GDM1 (cell line): ENCODE results near the gene SHISA5.
"Not testable (repeated sequence)": the region's sequence is repeated elsewhere in the genome, so short reads cannot be mapped to it uniquely, and the experiment has no call there.

Experiments used
- DNase-seq: peaks from one replicate; lab custom pipeline; 2025; lab: John Stamatoyannopoulos, UW

SHISA5 gene

GRCh38 chr3:48519277-48519643, 15.3 kb upstream of the SHISA5 start:
- DNase-seq: no peak

- no peak for DNase-seq
Measured at GRCh38 chr3:48518638-48519276, 14.8 kb upstream of the SHISA5 start.

DNA sequence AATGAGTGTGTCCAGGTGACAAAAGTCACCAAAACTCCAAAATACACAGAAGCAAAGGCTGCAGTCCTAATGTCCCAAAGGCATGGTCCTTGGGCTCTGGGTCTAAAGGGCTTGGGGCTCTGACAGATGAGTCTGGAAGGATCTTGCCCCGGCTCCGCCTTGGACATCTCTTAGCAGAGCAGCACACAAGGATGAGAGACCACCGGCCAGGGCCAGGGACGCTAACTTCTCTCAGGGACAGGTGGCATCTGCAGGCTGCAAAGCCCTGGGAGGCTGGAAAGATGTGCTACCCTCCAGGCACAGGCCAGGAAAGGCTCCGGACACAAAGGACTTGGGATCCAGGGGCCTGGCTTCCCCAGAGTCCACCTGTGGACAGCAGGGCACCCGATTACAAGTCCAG, 14.1 kb upstream of the SHISA5 start:
- DNase-seq: no peak

DNA sequence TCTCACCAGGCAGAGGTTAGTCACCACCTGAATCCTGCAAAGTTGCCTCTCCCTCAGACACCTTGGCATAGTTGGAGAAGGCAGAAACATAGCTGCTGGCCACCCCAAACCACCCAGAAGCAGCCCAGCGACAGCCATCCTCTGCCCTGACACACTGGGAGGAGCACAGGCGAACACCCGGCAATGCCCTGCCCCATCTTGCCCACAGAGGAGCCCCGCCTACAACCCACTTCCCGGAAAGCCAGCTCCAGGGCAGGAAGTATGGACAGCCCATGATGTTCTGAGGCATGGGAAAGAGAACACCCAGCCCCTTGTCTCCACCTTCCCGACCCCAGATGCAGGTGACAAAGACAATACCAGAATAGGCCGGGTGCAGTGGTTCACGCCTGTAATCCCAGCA, 12.6 kb upstream of the SHISA5 start:
- no peak for DNase-seq

GRCh38 chr3:48514431-48515227, 10.7 kb upstream of the SHISA5 start:
- no peak for DNase-seq

DNA sequence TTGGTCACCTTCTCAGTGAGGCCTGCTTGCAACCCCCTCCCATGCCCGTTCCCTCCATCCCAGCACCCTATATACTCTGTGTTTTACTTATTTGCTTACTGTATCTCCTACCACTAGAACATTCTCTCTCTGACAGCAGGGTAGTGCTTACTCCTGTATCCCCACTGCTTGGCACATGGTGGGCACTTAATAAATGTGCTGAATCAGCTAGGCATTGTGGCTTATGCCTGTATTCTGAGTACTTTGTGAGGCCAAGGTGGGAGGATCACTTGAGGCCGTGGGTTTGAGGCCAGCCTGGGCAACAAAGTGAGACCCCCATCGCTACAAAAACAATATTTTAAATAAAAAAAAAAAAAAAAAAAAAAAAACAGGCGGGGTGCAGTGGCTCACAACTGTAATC, 7.6 kb upstream of the SHISA5 start:
- DNase-seq: no peak

GRCh38 chr3:48507256-48508061, 3.5 kb upstream of the SHISA5 start:
- peak; percentile 58 for DNase-seq

- DNase-seq: no peak
Measured at GRCh38 chr3:48505968-48506504, 2.1 kb upstream of the SHISA5 start.

- no peak for DNase-seq
Measured at GRCh38 chr3:48505146-48505545, 1.2 kb upstream of the SHISA5 start.

- no peak for DNase-seq
Measured at GRCh38 chr3:48503401-48504050, 448 bp downstream of the SHISA5 start.

- DNase-seq: no peak
Measured at GRCh38 chr3:48502728-48503168, 1.2 kb downstream of the SHISA5 start.

- DNase-seq: no peak
Measured at GRCh38 chr3:48502121-48502520, 1.9 kb downstream of the SHISA5 start.

DNA sequence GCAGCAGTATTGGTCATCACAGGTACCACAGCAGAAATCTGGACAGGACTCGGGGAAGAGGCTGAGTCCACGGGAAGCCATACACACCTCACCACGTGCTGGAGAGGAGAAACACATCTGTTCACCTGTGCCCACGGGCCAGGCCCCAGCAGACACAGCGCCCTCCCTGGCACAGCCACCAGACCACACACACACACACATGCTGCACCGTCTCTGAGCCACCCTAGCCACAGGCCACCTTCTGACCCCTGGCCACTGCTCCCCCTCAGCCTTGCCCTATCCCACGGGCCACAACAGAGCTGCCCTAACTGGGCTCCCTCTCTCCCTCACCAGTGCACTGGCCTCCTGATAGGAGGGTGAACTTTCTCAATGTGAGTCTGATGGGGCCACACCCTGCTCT, 2.8 kb downstream of the SHISA5 start:
- no peak for DNase-seq

DNA sequence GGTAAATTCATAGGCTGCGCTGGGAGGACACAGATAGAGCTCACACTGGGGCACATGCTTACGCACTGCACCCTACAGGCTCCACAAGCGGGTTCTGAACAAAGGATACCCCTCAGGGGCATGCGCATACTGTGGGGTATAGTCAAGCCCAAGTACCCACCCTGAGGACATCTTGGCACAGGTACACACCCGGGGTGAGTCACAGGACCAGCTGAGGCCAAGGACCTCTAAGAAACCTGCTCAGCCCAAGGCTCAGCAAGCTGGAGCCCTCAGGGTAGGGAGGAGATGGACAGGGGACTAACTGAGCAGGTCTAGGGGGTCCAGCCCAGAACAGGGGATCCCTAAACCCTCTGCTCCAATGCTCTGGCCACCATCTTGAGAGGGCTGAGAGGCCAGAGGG, 3.3 kb downstream of the SHISA5 start:
- DNase-seq: no peak

DNA sequence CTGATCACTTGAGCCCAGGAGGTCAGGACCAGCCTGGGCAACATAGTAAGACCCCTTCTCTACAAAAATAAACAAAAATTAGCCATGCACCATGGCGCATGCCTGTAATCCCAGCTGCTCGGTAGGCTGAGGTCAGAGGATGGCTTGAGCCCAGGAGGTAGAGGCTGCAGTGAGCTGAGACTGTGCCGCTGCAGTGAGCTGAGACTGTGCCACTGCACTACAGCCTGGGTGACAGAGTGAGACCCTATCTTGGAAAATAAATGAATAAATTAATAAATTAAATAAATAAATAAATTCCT, 10.8 kb downstream of the SHISA5 start:
- no peak for DNase-seq

DNA sequence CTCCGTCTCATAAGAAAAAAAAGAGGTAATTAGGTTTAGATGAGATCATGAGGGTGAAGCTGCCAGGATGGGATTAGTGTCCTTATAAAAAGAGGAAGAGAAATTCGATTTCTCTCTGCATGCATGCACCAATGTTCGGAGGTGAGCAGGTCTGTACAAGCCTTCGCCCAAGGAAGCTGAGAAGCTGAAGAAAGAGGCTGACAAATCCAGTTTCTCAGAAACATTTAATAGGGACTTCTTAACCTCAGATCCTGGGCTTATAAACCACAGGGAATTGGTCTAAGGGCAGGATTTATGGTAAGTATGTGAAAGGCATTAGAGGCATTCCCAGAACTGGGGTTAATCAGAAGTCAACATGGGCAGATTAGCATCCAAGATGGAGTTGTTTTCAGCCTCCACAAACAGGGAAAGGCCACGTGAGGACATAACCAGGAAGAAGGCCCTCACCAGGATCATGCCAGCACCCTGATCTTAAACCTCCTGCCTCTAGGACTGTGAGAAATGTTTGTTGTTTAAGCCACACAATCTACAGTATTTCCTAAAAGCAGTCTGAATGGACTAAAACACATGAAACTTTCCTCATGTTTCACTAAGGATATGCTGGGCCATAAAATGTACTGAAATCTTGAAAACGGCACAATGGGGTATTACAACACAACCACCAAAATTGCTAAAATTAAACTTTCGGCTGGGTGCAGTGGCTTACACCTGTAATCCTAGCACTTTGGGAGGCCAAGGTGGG, 11.3 kb downstream of the SHISA5 start:
- no peak for DNase-seq

- no peak for DNase-seq
Measured at GRCh38 chr3:48486952-48487351, 17.0 kb downstream of the SHISA5 start.

- not testable (repeated sequence) for DNase-seq
Measured at GRCh38 chr3:48482822-48483221, 21.2 kb downstream of the SHISA5 start.

- DNase-seq: not testable (repeated sequence)
Measured at GRCh38 chr3:48480891-48481290, 23.1 kb downstream of the SHISA5 start.

DNA sequence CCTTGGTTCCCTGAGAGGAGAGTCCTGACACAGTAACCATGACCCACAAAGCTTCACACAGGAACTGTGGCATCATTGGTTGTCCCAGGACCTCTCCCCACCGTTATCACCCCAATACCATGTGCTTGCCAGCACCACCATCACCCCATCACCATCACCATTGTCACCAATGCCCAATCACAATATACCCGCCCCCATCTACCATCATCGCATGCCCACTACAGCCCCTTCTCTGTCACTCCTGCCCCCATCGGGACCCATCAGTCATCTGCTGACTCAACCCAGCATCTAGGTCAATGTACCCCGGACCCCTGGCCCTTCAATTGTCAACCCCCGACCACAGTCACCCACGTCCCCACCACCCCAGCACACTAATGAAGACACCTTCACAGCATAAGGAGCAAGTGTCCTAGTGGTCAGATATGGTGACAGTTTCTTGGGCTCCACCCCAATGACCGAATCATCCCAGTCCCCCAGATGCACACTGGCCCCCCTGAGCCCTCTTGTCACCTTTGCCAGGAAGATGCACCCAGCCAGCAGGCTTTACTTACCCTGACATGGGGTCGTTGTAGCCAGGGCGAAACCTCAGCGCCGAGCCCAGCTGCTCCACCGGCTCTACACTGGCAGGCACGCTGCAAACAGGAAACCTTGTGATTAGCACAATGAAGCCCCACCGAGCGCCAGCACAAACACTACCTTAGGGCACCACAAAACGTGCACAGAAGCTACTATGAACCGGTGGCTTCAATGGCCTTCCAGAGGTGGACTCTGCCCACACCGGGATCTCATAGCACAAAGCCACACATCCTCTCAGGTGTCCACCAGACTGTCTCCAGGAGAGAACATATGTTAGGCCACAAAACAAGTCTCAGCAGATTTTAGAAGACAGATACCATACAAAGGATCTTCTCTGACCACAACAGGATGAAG, 25.1 kb downstream of the SHISA5 start:
- no peak for DNase-seq
